ENCODE results near the gene ARMC6.

GRCh38 chr19:19009951-19010350 lies 23.5 kb upstream of the ARMC6 start:
- TF ChIP-seq MAX (IDR thresholded peaks at IDR 0.05; ENCODE audit: low read depth, low read length) (no peak), CTCF (IDR thresholded peaks at IDR 0.05; ENCODE audit: low read depth, low read length) (no peak), POLR2A (IDR thresholded peaks at IDR 0.05; ENCODE audit: extremely low read depth, insufficient read length) (no peak)

All from NB4 (cell line).